Thyroid gland (tissue), 4 donors: Measurements from ENCODE around the gene PSG1. TPM values are rescaled to one million over a fixed set of nuclear protein-coding genes. Genes with fewer than 3 reads are reported as not detected.
"Not testable (repeated sequence)": the region's sequence is repeated elsewhere in the genome, so short reads cannot be mapped to it uniquely, and the experiment has no call there.

Experiments used
- DNase-seq, 2 donors: peaks; one replicate each; pipeline ENCODE4 v3.0.0-alpha.2; 2019
- H3K27ac ChIP-seq, 3 donors: fragments of 200-600 bp; sonication (generic); 1 replicate in 2 of 3; 2 replicates in 1 of 3; pipeline ENCODE4 v1.5.1; 2016 to 2019; ENCODE audit warnings: mild to moderate bottlenecking in 1 of 3, moderate library complexity in 1 of 3
- H3K27me3 ChIP-seq: fragments of 200-600 bp; sonication (generic); one replicate; pipeline ENCODE4 v1.5.1; 2019
- H3K36me3 ChIP-seq, 2 donors: fragments of 200-600 bp; sonication (generic); one replicate each; pipeline ENCODE4 v1.5.1; 2016 to 2019
- H3K4me1 ChIP-seq, 2 donors: fragments of 200-600 bp; sonication (generic); one replicate each; pipeline ENCODE4 v1.5.1; 2017 to 2019
- H3K4me3 ChIP-seq, 3 donors: fragments of 200-600 bp; sonication (generic); replicated peaks in 1 of 3; 1 replicate in 2 of 3; 2 replicates in 1 of 3; pipeline ENCODE4 v1.5.1; 2016; ENCODE audit warnings: mild to moderate bottlenecking in 1 of 3
- H3K9me3 ChIP-seq: fragments of 200-600 bp; sonication (generic); one replicate; pipeline ENCODE4 v1.5.1; 2017
- POLR2A ChIP-seq, 2 donors: fragments of 450-650 bp; IDR thresholded peaks; one replicate each; pipeline ENCODE4 v1.6.1; 2017; ENCODE audit warnings: antibody characterized with exemption in 2 of 2, mild to moderate bottlenecking in 2 of 2, moderate library complexity in 1 of 2
- WGBS, 2 donors: methylation state at CpG; one replicate each; pipeline ENCODE4 v1.1.5; 2017; 5-methylcytosine and 5-hydroxymethylcytosine counted together
- intact Hi-C: fragments of 100-400 bp; cut with DNase I; formaldehyde crosslinking; loops from one replicate; pipeline ENCODE4 v1.15.1; 2023
- total RNA-seq, 4 donors: library from RNA; depleted of rRNA; stranded (reverse); fragments of >200 nt; gene quantifications; one replicate each; pipeline ENCODE4 v1.2.3, GENCODE V29; 2016
- TF ChIP-seq, protein P1 (sequence below), 6 experiments: fragments of 200-600 bp in 3 of 6; fragments of 450-650 bp in 3 of 6; sonication (generic) in 3 of 6; IDR thresholded peaks; one replicate each; pipeline ENCODE4 v1.5.1; 2016 to 2019; ENCODE audit warnings: antibody characterized with exemption in 6 of 6, mild to moderate bottlenecking in 2 of 6, inconsistent platforms in 1 of 6, moderate library complexity in 1 of 6

Gene PSG1
- total RNA-seq, 4 donors from 2014 or later, result 1.3 TPM; not detected in 3

- Histone ChIP-seq H3K9me3 (no peaks in the 10 kb centered on the region), H3K36me3 (no peaks in the 10 kb centered on the region), H3K27me3 (no peaks in the 10 kb centered on the region), H3K4me3 (no peak overlapping the region), H3K27ac (no peak overlapping the region), H3K4me1 (no peaks in the 10 kb centered on the region)
- TF ChIP-seq, protein P1, sequence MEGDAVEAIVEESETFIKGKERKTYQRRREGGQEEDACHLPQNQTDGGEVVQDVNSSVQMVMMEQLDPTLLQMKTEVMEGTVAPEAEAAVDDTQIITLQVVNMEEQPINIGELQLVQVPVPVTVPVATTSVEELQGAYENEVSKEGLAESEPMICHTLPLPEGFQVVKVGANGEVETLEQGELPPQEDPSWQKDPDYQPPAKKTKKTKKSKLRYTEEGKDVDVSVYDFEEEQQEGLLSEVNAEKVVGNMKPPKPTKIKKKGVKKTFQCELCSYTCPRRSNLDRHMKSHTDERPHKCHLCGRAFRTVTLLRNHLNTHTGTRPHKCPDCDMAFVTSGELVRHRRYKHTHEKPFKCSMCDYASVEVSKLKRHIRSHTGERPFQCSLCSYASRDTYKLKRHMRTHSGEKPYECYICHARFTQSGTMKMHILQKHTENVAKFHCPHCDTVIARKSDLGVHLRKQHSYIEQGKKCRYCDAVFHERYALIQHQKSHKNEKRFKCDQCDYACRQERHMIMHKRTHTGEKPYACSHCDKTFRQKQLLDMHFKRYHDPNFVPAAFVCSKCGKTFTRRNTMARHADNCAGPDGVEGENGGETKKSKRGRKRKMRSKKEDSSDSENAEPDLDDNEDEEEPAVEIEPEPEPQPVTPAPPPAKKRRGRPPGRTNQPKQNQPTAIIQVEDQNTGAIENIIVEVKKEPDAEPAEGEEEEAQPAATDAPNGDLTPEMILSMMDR (IDR thresholded peaks at IDR 0.05), result no peak
- no peak for TF ChIP-seq POLR2A (IDR thresholded peaks at IDR 0.05)
- intact Hi-C loops, result no loop called here
- peak in 1 of 2 donors; percentile 5 for DNase-seq
- 52 to 60% methylated on average over 6 of the region's 6 CpGs for WGBS, 2 donors
Observed at GRCh38 chr19:42850981-42851717, 28.4 kb downstream of the PSG1 start.

- Histone ChIP-seq H3K9me3 (no peaks in the 10 kb centered on the region), H3K36me3 (no peaks in the 10 kb centered on the region), H3K27ac (no peak overlapping the region), H3K4me1 (no peaks in the 10 kb centered on the region), H3K4me3 (no peak overlapping the region), H3K27me3 (no peaks in the 10 kb centered on the region)
- TF ChIP-seq, protein P1 (IDR thresholded peaks at IDR 0.05), result no peak
- TF ChIP-seq POLR2A (IDR thresholded peaks at IDR 0.05), result no peak
- no peak for DNase-seq
- intact Hi-C loops, result no loop called here
- 64 to 78% methylated on average over 2 of the region's 2 CpGs for WGBS, 2 donors
Observed at GRCh38 chr19:42846597-42846996, 32.9 kb downstream of the PSG1 start.

DNA sequence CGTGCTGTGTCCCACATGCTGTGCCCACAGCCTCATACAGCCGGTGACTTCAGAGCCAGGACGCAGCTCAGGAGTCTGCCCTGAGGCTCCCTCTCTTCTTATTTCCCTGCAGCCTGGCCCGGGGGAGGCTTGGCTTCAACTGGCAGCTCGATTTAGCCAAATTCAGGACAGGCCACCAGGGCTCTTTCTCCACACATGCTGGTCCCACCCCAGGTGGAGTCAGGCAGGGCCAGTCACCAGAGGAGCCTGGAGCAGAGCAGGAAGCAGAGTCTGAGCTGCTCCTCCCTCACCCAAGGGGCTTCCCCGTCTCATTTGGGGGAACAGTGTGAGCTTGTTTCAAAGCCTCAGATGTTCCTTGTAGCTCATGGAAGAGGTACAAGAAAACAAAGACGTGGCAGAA, 35.9 kb downstream of the PSG1 start:
- H3K27ac ChIP-seq, H3K4me1 ChIP-seq, DNase-seq, intact Hi-C loops, H3K9me3 ChIP-seq, H3K4me3 ChIP-seq, H3K27me3 ChIP-seq, H3K36me3 ChIP-seq: not testable (repeated sequence)
- WGBS, 2 donors, result 57 to 65% methylated on average over 7 of the region's 7 CpGs

DNA sequence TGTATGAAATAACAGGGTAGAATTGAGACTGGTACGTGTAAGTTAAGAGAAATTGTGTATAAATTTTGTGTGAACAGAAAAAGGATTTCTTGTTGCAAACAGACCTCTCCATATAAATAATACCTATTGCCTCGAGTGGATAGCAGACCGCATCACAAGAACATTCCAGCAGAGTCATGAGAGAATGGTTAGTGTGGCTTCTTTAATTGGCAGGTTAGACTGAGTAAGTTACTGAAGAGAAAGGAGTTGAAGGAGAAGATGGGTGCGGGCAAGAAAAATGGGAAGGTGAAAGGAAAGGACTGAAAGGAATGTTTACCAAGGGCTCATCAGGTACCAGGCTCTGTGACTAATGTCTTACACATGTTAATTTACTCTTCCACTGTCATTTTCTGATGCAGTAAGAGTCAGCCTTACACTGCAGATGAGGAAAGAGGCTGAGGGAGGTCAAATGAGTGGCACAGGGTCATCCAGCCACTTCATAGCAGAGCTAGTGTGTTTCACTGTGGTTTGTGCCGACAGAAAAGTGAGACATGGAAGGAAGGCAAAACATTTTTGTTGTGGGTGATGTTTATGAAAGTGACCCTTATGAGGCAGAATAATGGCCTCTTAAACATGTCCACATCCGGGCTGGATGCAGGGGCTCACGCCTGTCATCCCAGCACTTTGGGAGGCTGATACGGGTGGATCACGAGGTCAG, 46.6 kb downstream of the PSG1 start:
- intact Hi-C loops, H3K9me3 ChIP-seq, DNase-seq, H3K36me3 ChIP-seq, H3K4me1 ChIP-seq, H3K27ac ChIP-seq, H3K27me3 ChIP-seq, H3K4me3 ChIP-seq: not testable (repeated sequence)
- WGBS, 2 donors, result 85% methylated on average over 9 of the region's 9 CpGs

DNA sequence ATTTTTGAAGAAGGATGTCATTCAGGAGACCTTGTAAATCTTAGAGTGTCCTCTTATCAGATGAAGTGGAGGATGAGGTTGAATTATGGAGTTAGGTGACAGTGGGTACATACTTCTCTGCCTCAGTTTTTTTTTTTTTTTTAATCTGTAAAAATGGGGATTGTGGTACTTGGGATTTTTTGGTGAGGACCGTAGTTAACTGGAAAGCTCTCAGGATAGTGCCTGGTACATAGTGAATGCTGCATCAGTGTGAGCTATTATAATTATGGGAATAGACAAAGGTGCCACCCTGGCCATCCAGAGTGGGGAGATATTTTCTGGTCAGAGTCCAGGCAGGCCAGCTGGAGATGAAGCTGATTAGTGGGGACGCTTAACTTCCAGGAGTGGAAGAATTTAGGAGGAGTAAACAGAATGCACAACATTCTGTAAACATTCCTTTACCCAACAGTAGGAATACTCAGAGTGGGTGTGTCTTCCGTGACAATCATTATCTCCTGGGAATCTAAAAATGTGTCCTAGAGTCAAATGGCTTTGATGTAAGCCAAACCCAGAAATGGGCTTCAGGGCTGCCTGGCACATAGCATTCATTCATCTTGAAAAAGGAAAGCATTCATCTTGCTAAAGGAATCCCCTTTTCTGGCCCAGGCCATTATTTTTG, 47.4 kb downstream of the PSG1 start:
- H3K4me3 ChIP-seq, H3K9me3 ChIP-seq, H3K4me1 ChIP-seq, H3K36me3 ChIP-seq, H3K27ac ChIP-seq, intact Hi-C loops, H3K27me3 ChIP-seq, DNase-seq: not testable (repeated sequence)
- WGBS, 2 donors, result 67 to 69% methylated on average over 3 of the region's 3 CpGs

DNA sequence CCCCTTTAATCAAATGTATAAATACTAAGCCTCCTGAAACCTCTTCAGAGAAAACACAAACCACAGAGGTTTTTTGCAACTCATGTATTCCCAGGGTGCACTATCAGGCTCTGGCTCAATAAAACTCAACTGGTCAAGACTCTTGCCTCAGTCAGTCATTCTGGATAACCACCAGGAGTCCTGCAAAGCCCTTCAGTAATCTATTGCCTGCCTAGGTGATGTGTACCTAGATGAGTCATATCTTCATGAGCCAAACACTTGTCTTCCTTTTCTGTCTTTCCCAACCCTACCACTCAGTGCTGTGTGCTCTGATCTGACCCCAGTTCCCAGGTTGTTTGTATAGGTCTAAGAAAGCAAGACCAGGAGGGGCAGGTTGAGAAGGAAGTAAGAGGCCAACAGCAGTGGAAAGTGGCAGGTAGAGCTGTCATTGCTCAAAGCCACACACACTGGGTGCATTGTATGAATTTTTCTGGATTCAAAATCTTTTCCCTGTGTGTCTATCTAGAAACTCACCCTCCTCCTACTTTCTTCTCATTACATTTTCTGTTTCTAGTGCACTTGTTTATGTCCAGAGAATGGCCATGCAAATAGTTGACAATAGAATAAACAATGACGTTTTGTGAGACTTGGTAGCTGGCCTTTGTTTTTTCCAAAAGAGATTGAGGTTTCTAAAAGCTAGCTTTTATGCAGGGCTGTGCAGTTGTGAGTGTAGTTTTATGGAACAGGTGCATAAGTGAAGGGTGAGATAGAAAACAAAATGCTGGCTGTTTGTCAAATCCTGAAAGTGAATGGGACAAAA, 48.1 kb downstream of the PSG1 start:
- Histone ChIP-seq H3K4me1 (no peaks in the 10 kb centered on the region), H3K9me3 (no peaks in the 10 kb centered on the region), H3K36me3 (no peaks in the 10 kb centered on the region), H3K4me3 (no peak overlapping the region), H3K27ac (no peak overlapping the region), H3K27me3 (no peaks in the 10 kb centered on the region)
- no peak for DNase-seq
- intact Hi-C loops, result no loop called here
- TF ChIP-seq, protein P1 (IDR thresholded peaks at IDR 0.05), result no peak
- no peak for TF ChIP-seq POLR2A (IDR thresholded peaks at IDR 0.05)
- 31 to 47% methylated on average over 1 of the region's 1 CpG for WGBS, 2 donors

DNA sequence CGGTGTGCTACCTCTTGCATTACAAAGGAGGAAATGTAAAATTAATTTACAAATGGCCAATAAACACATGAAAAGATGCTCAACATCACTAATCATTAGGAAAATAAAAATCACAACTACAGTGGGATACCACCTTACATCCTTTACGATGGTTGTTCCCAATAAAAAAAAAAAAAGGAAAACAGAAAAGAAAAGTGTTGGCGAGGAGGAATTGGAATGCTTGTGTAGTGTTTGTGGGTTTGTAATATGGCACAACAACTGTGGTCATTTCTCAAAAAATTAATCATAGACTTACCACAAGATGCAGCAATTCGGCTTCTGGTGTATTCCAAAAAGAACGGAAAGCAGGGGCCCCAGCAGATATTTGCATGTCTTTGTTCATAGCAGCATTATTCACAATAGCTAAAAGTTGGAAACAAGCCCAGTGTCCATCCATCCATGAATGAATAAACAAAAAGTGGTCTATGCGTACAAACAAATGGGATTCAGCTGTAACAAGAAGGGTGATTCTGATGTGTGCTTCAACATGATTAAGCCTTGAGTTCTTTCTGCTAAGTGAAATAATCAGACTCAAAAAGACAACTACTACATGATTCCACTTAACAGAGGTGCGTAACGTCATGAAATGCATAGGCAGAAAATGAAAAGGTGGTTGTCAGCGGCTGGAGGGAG, 58.1 kb downstream of the PSG1 start:
- H3K4me3 ChIP-seq, DNase-seq, H3K9me3 ChIP-seq, H3K36me3 ChIP-seq, H3K27ac ChIP-seq, H3K27me3 ChIP-seq, H3K4me1 ChIP-seq, intact Hi-C loops: not testable (repeated sequence)
- 73 to 79% methylated on average over 9 of the region's 9 CpGs for WGBS, 2 donors

DNA sequence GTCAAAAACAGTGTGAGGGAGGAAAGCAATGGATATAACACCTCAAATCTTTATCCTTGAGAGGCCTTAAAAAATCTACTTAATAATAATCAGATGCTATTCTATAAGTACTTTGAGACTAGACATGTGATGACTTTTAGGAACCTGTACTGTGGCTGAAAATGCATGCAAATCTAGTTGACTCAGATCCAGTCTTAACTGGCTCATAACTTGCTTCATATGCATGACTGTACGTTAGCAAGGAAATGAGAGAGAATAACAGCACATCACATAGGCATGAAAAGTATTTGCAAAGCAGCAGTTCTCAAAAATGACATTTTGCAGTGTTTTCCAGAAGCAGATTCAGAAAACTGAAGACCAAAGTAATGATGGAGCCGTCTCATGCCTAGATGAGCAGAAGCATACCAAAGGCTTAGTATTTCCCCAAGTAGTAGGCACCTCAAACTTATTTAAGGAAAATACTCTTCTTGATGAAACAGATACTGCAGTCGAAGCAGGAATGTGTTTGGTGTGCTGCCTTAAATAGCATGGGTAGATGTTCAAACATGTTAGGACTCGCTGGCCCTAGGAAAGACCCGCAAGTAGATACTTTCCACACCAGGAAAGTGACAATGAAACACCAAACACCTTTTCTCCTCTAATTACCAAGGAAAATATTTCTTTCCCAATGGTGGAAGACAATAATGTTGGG, 59.4 kb downstream of the PSG1 start:
- H3K36me3 ChIP-seq, H3K4me1 ChIP-seq, DNase-seq, H3K4me3 ChIP-seq, H3K9me3 ChIP-seq, intact Hi-C loops, H3K27ac ChIP-seq, H3K27me3 ChIP-seq: not testable (repeated sequence)
- 74 to 78% methylated on average over 5 of the region's 5 CpGs for WGBS, 2 donors
